ENCODE data around the gene UBE4B.
"Not testable (repeated sequence)": the region's sequence is repeated elsewhere in the genome, so short reads cannot be mapped to it uniquely, and the experiment has no call there.

- TF ChIP-seq CTCF, POLR2A (IDR thresholded peaks at IDR 0.05): not testable (repeated sequence)
Measured at GRCh38 chr1:10073371-10073770, 40.6 kb downstream of the UBE4B start.

All from esophagus squamous epithelium (tissue), 4 donors.